ENCODE results near the gene CHCHD6. TPM values are rescaled to one million over a fixed set of nuclear protein-coding genes. Genes with fewer than 3 reads are reported as not detected.

Gene CHCHD6, protein sequence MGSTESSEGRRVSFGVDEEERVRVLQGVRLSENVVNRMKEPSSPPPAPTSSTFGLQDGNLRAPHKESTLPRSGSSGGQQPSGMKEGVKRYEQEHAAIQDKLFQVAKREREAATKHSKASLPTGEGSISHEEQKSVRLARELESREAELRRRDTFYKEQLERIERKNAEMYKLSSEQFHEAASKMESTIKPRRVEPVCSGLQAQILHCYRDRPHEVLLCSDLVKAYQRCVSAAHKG
- 6.9 and 9.2 TPM in 2 replicates for total RNA-seq

DNA sequence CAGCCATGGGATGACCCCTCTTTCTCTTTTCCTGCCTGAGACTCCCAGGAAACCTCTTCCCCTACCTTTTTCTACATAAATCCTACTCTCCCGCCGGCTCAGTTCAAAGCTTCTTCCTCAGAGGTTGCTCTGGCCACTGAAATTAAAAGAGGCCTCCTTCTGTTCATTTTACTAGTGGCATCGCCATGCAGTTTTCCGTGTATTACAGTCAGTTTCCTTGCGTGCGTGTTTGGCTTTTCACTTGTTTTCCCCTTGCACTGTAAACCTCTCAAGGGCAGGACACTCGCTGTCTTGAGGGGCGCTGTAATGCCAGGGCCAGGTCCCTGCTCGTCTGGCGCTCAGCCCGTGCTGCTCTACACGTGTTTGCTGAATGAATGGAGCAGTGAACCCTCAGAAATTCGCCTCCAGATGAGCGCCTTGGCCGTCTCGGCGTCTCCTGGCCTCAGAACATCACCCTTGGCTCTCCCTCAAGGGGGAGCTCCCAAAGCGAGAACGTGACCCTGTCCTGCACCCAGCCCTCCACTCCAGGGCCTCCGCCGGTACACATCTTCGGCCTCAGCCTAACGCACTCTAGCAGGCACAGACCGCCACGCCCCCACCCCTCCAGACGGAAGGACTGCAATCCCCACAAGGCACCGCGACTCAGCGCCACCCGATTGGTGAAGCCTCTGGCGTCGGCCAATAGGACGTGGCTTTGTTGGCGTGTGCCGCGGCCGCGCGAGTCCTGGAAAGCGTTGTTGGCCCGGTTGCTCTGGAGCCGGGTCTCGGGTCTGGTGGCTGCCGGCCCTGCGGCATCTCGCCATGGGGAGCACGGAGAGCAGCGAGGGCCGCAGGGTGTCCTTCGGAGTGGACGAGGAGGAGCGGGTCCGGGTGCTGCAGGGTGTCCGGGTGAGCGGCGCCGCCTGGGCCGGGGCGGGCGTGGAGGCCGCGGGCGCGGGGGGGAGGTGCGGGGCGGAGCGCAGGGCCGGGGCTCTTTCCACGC is at the start of gene CHCHD6:
Gene CHCHD6 (plus strand): TSS at position 729 of the 982 bp plus-strand sequence. CDS start 73 bp downstream, at position 802.

DNA sequence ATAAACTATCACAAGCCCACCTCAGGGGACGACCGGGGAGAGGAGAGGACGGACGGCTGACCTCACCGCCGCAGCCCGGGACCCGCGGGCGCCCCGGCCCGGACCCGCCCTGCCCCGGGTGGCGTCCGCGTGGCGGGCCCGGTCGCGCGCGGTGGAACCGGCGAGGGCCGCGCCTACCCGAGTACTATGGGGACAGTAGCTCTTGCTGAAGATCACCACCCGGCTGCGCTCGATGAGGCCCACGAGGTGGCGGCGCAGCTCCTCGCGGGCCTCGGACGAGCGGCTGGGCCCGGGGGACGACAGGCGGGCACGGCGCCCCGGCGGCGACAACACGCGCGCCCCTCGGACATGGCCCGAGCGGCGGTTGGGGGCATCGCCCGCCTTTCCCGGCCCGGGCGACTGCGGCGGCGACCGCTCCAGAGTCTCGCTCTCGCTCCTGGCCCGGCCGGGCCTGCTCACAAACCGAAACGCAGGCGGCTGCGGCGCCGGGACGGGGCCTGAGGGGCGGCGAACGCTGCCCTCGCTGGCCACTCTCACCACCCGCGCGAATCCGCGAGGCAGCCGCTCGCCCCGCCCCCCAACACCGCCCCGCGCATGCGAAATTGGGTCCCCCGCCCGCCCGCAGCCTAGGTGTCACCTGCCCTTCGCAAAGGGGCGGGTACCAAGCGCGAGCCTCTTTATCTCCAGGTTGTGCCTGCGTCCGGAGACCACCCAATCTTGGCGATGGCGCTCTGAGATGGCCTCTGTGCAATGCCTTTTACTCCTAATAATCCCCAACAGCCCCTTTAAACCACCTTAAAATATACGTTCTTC is 49.3 kb upstream of the CHCHD6 start, which contains the start of gene TXNRD3:
Gene TXNRD3 (minus strand): TSS at position 554 of the 813 bp plus-strand sequence.

GRCh38 chr3:126982471-126983175 is 278.6 kb downstream of the CHCHD6 start, which contains the start of gene PLXNA1:
TSS of gene PLXNA1 (plus strand) at chr3:126983115. CDS start at chr3:126988594, 5,479 bp downstream.

Other genes starting within 250 kb of the CHCHD6 start
- gene ZXDC, start 228.3 kb upstream of the CHCHD6 start, total RNA-seq, result 26.7 and 33.2 TPM in 2 replicates
- gene UROC1, start 186.5 kb upstream of the CHCHD6 start, total RNA-seq, result not detected in 2 replicates
- not detected in 2 replicates for gene CHST13, start 180.1 kb upstream of the CHCHD6 start, total RNA-seq
- gene C3orf22, start 145.3 kb upstream of the CHCHD6 start, total RNA-seq, result not detected in 2 replicates
- gene TXNRD3, start 49.1 kb upstream of the CHCHD6 start, total RNA-seq, result 5.3 and 11.2 TPM in 2 replicates

Measured in placental pericyte (primary cell).